Naive thymus-derived CD8-positive, alpha-beta T cell (primary cell): ENCODE measurements around the gene TMEM184B. TPM values are rescaled to one million over a fixed set of nuclear protein-coding genes. Genes with fewer than 3 reads are reported as not detected.
A peak's percentile ranks its signal among the peaks of the same experiment; 100 is the strongest.

Experiments used
- ATAC-seq, 2 donors: fragments of 150-1000 bp; cut with Tn5 transposase in 1 of 2; sonication (Bioruptor Pico), chemical (Tn5 transposase) in 1 of 2; 1 replicate in 1 of 2; 2 replicates in 1 of 2; pipeline ENCODE4 v1.10.0; 2021; ENCODE audit warnings: mild to moderate bottlenecking in 2 of 2, moderate library complexity in 2 of 2
- POLR2A ChIA-PET: fragments of 350-600 bp; sonication (Branson Sonifier 250); formaldehyde crosslinking; loops from one replicate; lab custom pipeline; 2021; ENCODE audit warnings: antibody characterized with exemption; lab: Charles Lee
- DNase-seq, 10 donors: peaks; one replicate each; pipeline versions ENCODE4 v3.0.0 to v3.0.0-alpha.2; 2020 to 2022
- H3K27ac Mint-ChIP-seq, 10 donors: one replicate each; pipeline ENCODE4 v1.8.0; 2020 to 2022; ENCODE audit warnings: mild to moderate bottlenecking in 10 of 10, mixed read lengths in 10 of 10, moderate library complexity in 4 of 10, inconsistent platforms in 1 of 10
- H3K27me3 Mint-ChIP-seq, 5 donors: one replicate each; pipeline ENCODE4 v1.8.0; 2021 to 2022; ENCODE audit warnings: mixed read lengths in 5 of 5
- H3K36me3 Mint-ChIP-seq, 3 donors: one replicate each; pipeline ENCODE4 v1.8.0; 2020 to 2022; ENCODE audit warnings: mixed read lengths in 3 of 3, mild to moderate bottlenecking in 2 of 3, inconsistent platforms in 1 of 3
- H3K4me1 Mint-ChIP-seq, 4 donors: one replicate each; pipeline ENCODE4 v1.8.0; 2021 to 2022; ENCODE audit warnings: mixed read lengths in 4 of 4
- H3K4me3 Mint-ChIP-seq, 10 donors: one replicate each; pipeline ENCODE4 v1.8.0; 2020 to 2022; ENCODE audit warnings: mild to moderate bottlenecking in 10 of 10, mixed read lengths in 10 of 10, moderate library complexity in 6 of 10, inconsistent platforms in 1 of 10
- H3K9me3 Mint-ChIP-seq, 9 donors: one replicate each; pipeline ENCODE4 v1.8.0; 2020 to 2022; ENCODE audit warnings: mixed read lengths in 9 of 9, mild to moderate bottlenecking in 3 of 9, inconsistent platforms in 1 of 9, moderate library complexity in 1 of 9
- polyA plus RNA-seq, 3 donors: library from polyadenylated mRNA; unstranded; fragments of 300-500 nt; fragmentation: Illumina TruSeq; gene quantifications; one replicate each; pipeline ENCODE4 v1.2.3, GENCODE V29; 2021
- total RNA-seq, 8 experiments: library from RNA in 2 of 8; stranded (reverse) in 2 of 8; gene quantifications; one replicate each; pipeline ENCODE4 v1.2.3 and lab custom pipeline; 2021 to 2026

The TMEM184B gene
- total and polyA plus RNA-seq, 5 experiments from 2014 or later: 5.1 to 26.8 (median 13.0) TPM

- Mint-ChIP-seq H3K4me3 (no peak overlapping the region), H3K4me1 (peaks cover 0 to 2% (median 0%) of the 10 kb centered on the region in 4 donors), H3K9me3 (no peaks in the 10 kb centered on the region), H3K36me3 (peaks cover 0 to 12% (median 0%) of the 10 kb centered on the region in 3 donors), H3K27me3 (no peaks in the 10 kb centered on the region), H3K27ac (peak overlapping the region in 6 of 10 donors; percentile 4 to 69 (median 18))
- DNase-seq: no peak
- ATAC-seq: no peak
- POLR2A ChIA-PET: no interaction called here
Measured at GRCh38 chr22:38290347-38290746, 17.5 kb upstream of the TMEM184B start.

- Mint-ChIP-seq H3K36me3 (peaks cover 0 to 12% (median 0%) of the 10 kb centered on the region in 3 donors), H3K4me3 (no peak overlapping the region), H3K27me3 (no peaks in the 10 kb centered on the region), H3K27ac (peak overlapping the region in 4 of 10 donors; percentile 9 to 56 (median 24)), H3K4me1 (peaks cover 0 to 2% (median 0%) of the 10 kb centered on the region in 4 donors), H3K9me3 (no peaks in the 10 kb centered on the region)
- DNase-seq: no peak
- ATAC-seq: no peak
- POLR2A ChIA-PET: interaction anchor here (0.6 to 0.7 kb wide), 2 partner anchors 15 to 22 kb away, joined by 3 read pairs; no protein-coding TSS in a partner anchor
Measured at GRCh38 chr22:38289583-38290082, 16.8 kb upstream of the TMEM184B start.

- Mint-ChIP-seq H3K27me3 (no peaks in the 10 kb centered on the region), H3K4me3 (no peak overlapping the region), H3K27ac (peak overlapping the region in 2 of 10 donors; percentile 15 to 57), H3K9me3 (no peaks in the 10 kb centered on the region), H3K36me3 (peaks cover 0 to 5% (median 0%) of the 10 kb centered on the region in 3 donors), H3K4me1 (peaks cover 0 to 2% (median 0%) of the 10 kb centered on the region in 4 donors)
- POLR2A ChIA-PET: no interaction called here
- DNase-seq: no peak
- no peak for ATAC-seq
Measured at GRCh38 chr22:38286915-38287669, 14.3 kb upstream of the TMEM184B start.

GRCh38 chr22:38285018-38285417 is 12.2 kb upstream of the TMEM184B start:
- H3K4me3 Mint-ChIP-seq: no peak overlapping the region
- H3K9me3 Mint-ChIP-seq: no peaks in the 10 kb centered on the region
- POLR2A ChIA-PET: interaction anchor here (1.3 kb wide), 1 partner anchor 14 kb away, joined by 3 read pairs; no protein-coding TSS in a partner anchor
- H3K27me3 Mint-ChIP-seq: no peaks in the 10 kb centered on the region
- DNase-seq (no peak), ATAC-seq (no peak)
- peak overlapping the region in 2 of 10 donors; percentile 4 to 17 for H3K27ac Mint-ChIP-seq
- H3K36me3 Mint-ChIP-seq: peaks cover 0 to 2% (median 0%) of the 10 kb centered on the region in 3 donors
- H3K4me1 Mint-ChIP-seq: no peaks in the 10 kb centered on the region

GRCh38 chr22:38284042-38284402 is 11.2 kb upstream of the TMEM184B start:
- ATAC-seq: no peak
- H3K27ac Mint-ChIP-seq: no peak overlapping the region
- no peak overlapping the region for H3K4me3 Mint-ChIP-seq
- H3K9me3 Mint-ChIP-seq: no peaks in the 10 kb centered on the region
- no peaks in the 10 kb centered on the region for H3K4me1 Mint-ChIP-seq
- POLR2A ChIA-PET: interaction anchor here (1.3 kb wide), 1 partner anchor 13 kb away, joined by 3 read pairs; no protein-coding TSS in a partner anchor
- no peaks in the 10 kb centered on the region for H3K27me3 Mint-ChIP-seq
- DNase-seq: no peak
- H3K36me3 Mint-ChIP-seq: peaks cover 0 to 2% (median 0%) of the 10 kb centered on the region in 3 donors

- H3K36me3 Mint-ChIP-seq: peaks cover 0 to 2% (median 0%) of the 10 kb centered on the region in 3 donors
- H3K4me1 Mint-ChIP-seq: no peaks in the 10 kb centered on the region
- H3K9me3 Mint-ChIP-seq: no peaks in the 10 kb centered on the region
- DNase-seq (no peak), ATAC-seq (no peak)
- POLR2A ChIA-PET: no interaction called here
- H3K27me3 Mint-ChIP-seq: peaks cover 0 to 2% (median 0%) of the 10 kb centered on the region in 5 donors
- no peak overlapping the region for H3K27ac Mint-ChIP-seq
- no peak overlapping the region for H3K4me3 Mint-ChIP-seq
Measured at GRCh38 chr22:38282397-38282796, 9.6 kb upstream of the TMEM184B start.

- H3K4me3 Mint-ChIP-seq: peak overlapping the region in 1 of 10 donors; percentile 38
- POLR2A ChIA-PET: interaction anchor here (1.2 kb wide), 1 partner anchor 95 kb away, joined by 4 read pairs; no protein-coding TSS in a partner anchor
- DNase-seq: no peak
- H3K27ac Mint-ChIP-seq: peak overlapping the region in 1 of 10 donors; percentile 66
- H3K4me1 Mint-ChIP-seq: peaks cover 11 to 24% (median 20%) of the 10 kb centered on the region in 4 donors
- no peak for ATAC-seq
- no peaks in the 10 kb centered on the region for H3K9me3 Mint-ChIP-seq
- peaks cover 0 to 2% (median 0%) of the 10 kb centered on the region in 5 donors for H3K27me3 Mint-ChIP-seq
- no peaks in the 10 kb centered on the region for H3K36me3 Mint-ChIP-seq
Measured at GRCh38 chr22:38276166-38276565, 3.4 kb upstream of the TMEM184B start.

- Mint-ChIP-seq H3K4me3 (peak overlapping the region; percentile 87 to 95 (median 93)), H3K27me3 (peaks cover 0 to 2% (median 0%) of the 10 kb centered on the region in 5 donors), H3K9me3 (no peaks in the 10 kb centered on the region), H3K36me3 (no peaks in the 10 kb centered on the region), H3K27ac (peak overlapping the region; percentile 93 to 98 (median 96)), H3K4me1 (peaks cover 24 to 48% (median 46%) of the 10 kb centered on the region in 4 donors)
- DNase-seq (peak in 1 of 10 donors; percentile 21), ATAC-seq (peak; percentile 6 to 7)
- POLR2A ChIA-PET: no interaction called here
Measured at GRCh38 chr22:38273135-38273826, 471 bp upstream of the TMEM184B start.

GRCh38 chr22:38271927-38272372 is 860 bp downstream of the TMEM184B start:
- Mint-ChIP-seq H3K36me3 (no peaks in the 10 kb centered on the region), H3K27me3 (no peaks in the 10 kb centered on the region), H3K4me3 (peak overlapping the region; percentile 80 to 94 (median 90)), H3K27ac (peak overlapping the region; percentile 80 to 95 (median 90)), H3K9me3 (no peaks in the 10 kb centered on the region), H3K4me1 (peaks cover 26 to 61% (median 57%) of the 10 kb centered on the region in 4 donors)
- POLR2A ChIA-PET: interaction anchor here (0.8 to 2.2 kb wide), 2 partner anchors 13 to 70 kb away, joined by 3 to 6 read pairs; partner anchors contain the start of gene MAFF
- ATAC-seq (peak in 1 of 2 donors; percentile 10), DNase-seq (peak in 3 of 10 donors; percentile 19 to 31 (median 22))

- H3K4me3 Mint-ChIP-seq: peak overlapping the region; percentile 80 to 94 (median 90)
- H3K9me3 Mint-ChIP-seq: no peaks in the 10 kb centered on the region
- peak overlapping the region in 8 of 10 donors; percentile 76 to 95 (median 90) for H3K27ac Mint-ChIP-seq
- ATAC-seq (no peak), DNase-seq (no peak)
- no peaks in the 10 kb centered on the region for H3K36me3 Mint-ChIP-seq
- no peaks in the 10 kb centered on the region for H3K27me3 Mint-ChIP-seq
- peaks cover 26 to 65% (median 65%) of the 10 kb centered on the region in 4 donors for H3K4me1 Mint-ChIP-seq
- POLR2A ChIA-PET: interaction anchor here (0.7 to 2.2 kb wide), 3 partner anchors 13 to 69 kb away, joined by 3 to 6 read pairs (median 3); partner anchors contain the start of gene MAFF
Measured at GRCh38 chr22:38271101-38271500, 1.7 kb downstream of the TMEM184B start.

GRCh38 chr22:38270091-38270992 is 2.5 kb downstream of the TMEM184B start:
- no peaks in the 10 kb centered on the region for H3K9me3 Mint-ChIP-seq
- peaks cover 27 to 71% (median 69%) of the 10 kb centered on the region in 4 donors for H3K4me1 Mint-ChIP-seq
- no peak for DNase-seq

More at GRCh38 chr22:38270091-38270992, 2.5 kb downstream of the TMEM184B start:
- H3K4me3 Mint-ChIP-seq: peak overlapping the region; percentile 23 to 93 (median 51)
- POLR2A ChIA-PET: interaction anchor here (0.5 to 2.2 kb wide), 2 partner anchors 11 to 68 kb away, joined by 3 to 6 read pairs; partner anchors contain the start of gene MAFF
- no peaks in the 10 kb centered on the region for H3K36me3 Mint-ChIP-seq
- peak overlapping the region; percentile 53 to 94 (median 87) for H3K27ac Mint-ChIP-seq
- no peaks in the 10 kb centered on the region for H3K27me3 Mint-ChIP-seq
- no peak for ATAC-seq
